Esophagus (tissue), 2 donors: ENCODE data around the gene DOCK2. TPM values are rescaled to one million over a fixed set of nuclear protein-coding genes. Genes with fewer than 3 reads are reported as not detected.

Source experiments
- H3K27ac ChIP-seq, 2 donors: one replicate each; pipeline ENCODE4 v1.5.1; 2013; ENCODE audit warnings: low read depth in 2 of 2, mild to moderate bottlenecking in 2 of 2, inconsistent platforms in 1 of 2, low read length in 1 of 2, moderate library complexity in 1 of 2
- H3K27me3 ChIP-seq, 2 donors: one replicate each; pipeline ENCODE4 v1.6.1; 2013; ENCODE audit warnings: low read length in 2 of 2, control low read depth in 1 of 2, mild to moderate bottlenecking in 1 of 2; ENCODE audit not compliant: insufficient read depth in 2 of 2, control insufficient read depth in 1 of 2
- H3K36me3 ChIP-seq, 2 donors: one replicate each; pipeline ENCODE4 v1.6.1; 2013; ENCODE audit warnings: low read length in 1 of 2; ENCODE audit not compliant: control insufficient read depth in 2 of 2, insufficient read depth in 2 of 2
- H3K4me1 ChIP-seq, 2 donors: one replicate each; pipeline ENCODE4 v1.6.1; 2013; ENCODE audit warnings: low read length in 1 of 2; ENCODE audit not compliant: control insufficient read depth in 2 of 2, insufficient read depth in 2 of 2
- H3K4me3 ChIP-seq, 2 donors: one replicate each; pipeline ENCODE4 v1.5.1; 2013; ENCODE audit warnings: low read length in 2 of 2, mild to moderate bottlenecking in 2 of 2, low read depth in 1 of 2, moderate library complexity in 1 of 2
- H3K9me3 ChIP-seq, 2 donors: one replicate each; pipeline ENCODE4 v1.6.1; 2013; ENCODE audit warnings: mild to moderate bottlenecking in 2 of 2, low read depth in 1 of 2, low read length in 1 of 2, moderate library complexity in 1 of 2; ENCODE audit not compliant: control insufficient read depth in 2 of 2, insufficient read depth in 1 of 2
- WGBS, 2 donors: extraction: QIAGEN DNeasy Blood & Tissue Kit; methylation state at CpG; one replicate each; pipeline ENCODE4 v1.1.7; 2013; 5-methylcytosine and 5-hydroxymethylcytosine counted together
- polyA plus RNA-seq, 2 donors: library from polyadenylated mRNA; stranded (reverse); fragments of 200-250 nt; gene quantifications; one replicate each; pipeline ENCODE4 v1.2.3, GENCODE V29; 2013
- donor health status: healthy with polysubstance abuse.
- donor health status: Bipolar disorder and iron deficiency.

The DOCK2 gene
- polyA plus RNA-seq, 2 donors, result 0.86 to 1.2 TPM

- WGBS, 2 donors, result 91% methylated on average over 1 of the region's 1 CpG
These were observed 69.0 kb downstream of the DOCK2 start for GRCh38 chr5:169706071-169706470.

GRCh38 chr5:169706758-169707450 is 69.8 kb downstream of the DOCK2 start:
- WGBS, 2 donors, result 72 to 76% methylated on average over 9 of the region's 9 CpGs
- Histone ChIP-seq H3K4me3 (no peak overlapping the region), H3K36me3 (no peaks in the 10 kb centered on the region), H3K9me3 (no peaks in the 10 kb centered on the region), H3K4me1 (no peaks in the 10 kb centered on the region), H3K27ac (no peak overlapping the region), H3K27me3 (no peaks in the 10 kb centered on the region)

More at GRCh38 chr5:169706071-169706470, 69.0 kb downstream of the DOCK2 start:
- H3K27me3 ChIP-seq, result no peaks in the 10 kb centered on the region
- H3K4me1 ChIP-seq, result no peaks in the 10 kb centered on the region
- H3K27ac ChIP-seq, result no peak overlapping the region
- H3K9me3 ChIP-seq, result no peaks in the 10 kb centered on the region
- H3K4me3 ChIP-seq, result no peak overlapping the region
- no peaks in the 10 kb centered on the region for H3K36me3 ChIP-seq

DNA sequence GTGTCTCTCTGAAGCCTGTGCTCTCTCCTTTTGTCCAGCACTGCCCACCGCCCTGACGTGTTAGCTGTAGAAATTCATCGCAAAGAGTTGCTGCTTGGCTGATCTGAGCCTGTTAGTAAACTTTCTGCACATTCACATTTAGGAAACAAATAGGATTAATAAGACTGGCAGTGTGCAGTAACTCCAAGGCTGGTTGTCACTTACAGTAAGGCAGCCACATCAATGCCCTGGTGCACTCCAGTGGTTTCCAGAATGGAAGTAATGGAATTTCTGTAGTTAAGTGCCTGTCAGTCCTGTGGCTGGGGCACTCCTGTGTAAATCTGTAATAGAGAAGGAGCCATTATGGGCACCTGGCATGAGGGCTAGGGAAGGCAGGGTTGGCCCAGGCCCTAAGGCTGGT is 70.6 kb downstream of the DOCK2 start:
- Histone ChIP-seq H3K4me3 (no peak overlapping the region), H3K9me3 (no peaks in the 10 kb centered on the region), H3K36me3 (no peaks in the 10 kb centered on the region), H3K27ac (no peak overlapping the region), H3K4me1 (no peaks in the 10 kb centered on the region), H3K27me3 (no peaks in the 10 kb centered on the region)
- WGBS, 2 donors, result 87 to 93% methylated on average over 3 of the region's 3 CpGs

DNA sequence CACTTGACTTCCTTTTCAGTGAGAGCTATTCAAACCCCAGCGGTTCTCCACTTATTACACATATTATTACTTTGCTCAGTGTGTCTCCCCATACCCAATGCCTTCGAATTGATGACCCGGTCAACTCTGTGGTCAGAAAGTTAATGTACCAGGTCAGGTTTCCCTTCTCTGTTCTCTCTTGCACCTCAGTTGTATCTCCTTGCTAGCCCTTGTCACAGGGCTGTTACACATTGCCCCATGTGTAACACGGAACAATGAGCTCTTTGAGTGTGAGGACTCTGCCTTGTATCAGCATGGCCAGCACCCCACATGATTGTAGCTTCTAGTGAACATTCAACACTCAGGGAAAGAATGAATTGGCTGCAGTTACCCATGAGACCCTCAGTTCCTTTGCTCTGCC is 73.6 kb downstream of the DOCK2 start:
- Histone ChIP-seq H3K36me3 (no peaks in the 10 kb centered on the region), H3K27me3 (no peaks in the 10 kb centered on the region), H3K4me3 (no peak overlapping the region), H3K4me1 (no peaks in the 10 kb centered on the region), H3K9me3 (no peaks in the 10 kb centered on the region), H3K27ac (no peak overlapping the region)
- WGBS, 2 donors, result 43 to 62% methylated on average over 4 of the region's 4 CpGs

DNA sequence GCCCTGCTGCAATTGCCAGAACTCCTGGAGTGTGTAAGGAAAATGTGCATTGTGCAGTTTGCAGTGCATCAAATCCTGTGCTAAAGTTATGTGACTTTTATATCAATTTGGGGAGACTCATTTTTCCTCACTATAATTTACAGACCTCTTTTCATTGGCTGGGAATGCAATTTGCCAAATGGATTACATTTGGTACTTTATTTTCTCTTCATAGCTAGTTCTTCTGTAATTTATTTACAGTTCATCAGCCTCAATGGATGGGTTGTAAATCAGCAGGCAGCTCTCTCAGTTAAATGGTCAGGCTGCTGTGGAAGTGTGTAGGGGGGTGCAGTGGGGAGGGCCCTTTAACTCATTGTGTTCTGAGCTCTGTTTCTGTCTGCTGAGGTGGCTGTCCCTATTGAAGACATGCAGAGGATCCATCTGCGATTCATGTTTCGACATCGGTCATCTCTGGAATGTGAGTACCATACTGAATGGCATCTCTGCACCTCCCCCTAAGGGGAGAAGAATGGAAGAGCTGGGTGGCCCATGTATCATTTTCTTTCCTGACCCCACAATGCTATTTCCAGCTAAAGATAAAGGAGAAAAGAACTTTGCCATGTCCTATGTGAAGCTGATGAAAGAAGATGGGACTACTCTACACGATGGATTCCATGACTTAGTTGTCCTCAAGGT is 74.6 kb downstream of the DOCK2 start:
- H3K4me3 ChIP-seq, result no peak overlapping the region

DNA sequence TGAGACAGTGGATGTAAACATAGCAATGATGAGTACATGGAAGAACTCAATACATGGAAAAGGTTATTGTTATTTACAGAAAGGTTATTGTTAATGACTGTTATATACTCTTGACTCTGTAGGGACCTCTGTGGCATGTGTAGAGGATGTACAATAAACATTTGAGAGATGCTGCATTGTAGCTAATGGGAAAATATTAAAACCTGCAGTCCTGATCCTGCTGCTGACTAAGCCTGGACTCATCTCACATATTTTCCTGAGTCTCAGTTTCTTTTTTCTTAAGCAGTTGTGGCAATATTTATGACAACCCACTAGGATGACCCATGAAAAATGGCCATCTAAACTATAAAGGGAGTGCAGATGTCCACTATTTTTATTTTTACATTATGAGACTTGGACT is 75.4 kb downstream of the DOCK2 start:
- Histone ChIP-seq H3K9me3 (no peaks in the 10 kb centered on the region), H3K27me3 (no peaks in the 10 kb centered on the region), H3K36me3 (no peaks in the 10 kb centered on the region), H3K27ac (no peak overlapping the region), H3K4me3 (no peak overlapping the region), H3K4me1 (no peaks in the 10 kb centered on the region)

More for the DNA sequence above, 74.6 kb downstream of the DOCK2 start:
- Histone ChIP-seq H3K4me1 (no peaks in the 10 kb centered on the region), H3K36me3 (no peaks in the 10 kb centered on the region), H3K27ac (no peak overlapping the region), H3K9me3 (no peaks in the 10 kb centered on the region), H3K27me3 (no peaks in the 10 kb centered on the region)
- WGBS, 2 donors, result 83 to 97% methylated on average over 4 of the region's 4 CpGs

GRCh38 chr5:169716287-169716686 is 79.2 kb downstream of the DOCK2 start:
- Histone ChIP-seq H3K36me3 (no peaks in the 10 kb centered on the region), H3K4me1 (no peaks in the 10 kb centered on the region), H3K4me3 (no peak overlapping the region), H3K9me3 (no peaks in the 10 kb centered on the region), H3K27ac (no peak overlapping the region), H3K27me3 (no peaks in the 10 kb centered on the region)
- WGBS, 2 donors, result 68 to 74% methylated on average over 1 of the region's 1 CpG

DNA sequence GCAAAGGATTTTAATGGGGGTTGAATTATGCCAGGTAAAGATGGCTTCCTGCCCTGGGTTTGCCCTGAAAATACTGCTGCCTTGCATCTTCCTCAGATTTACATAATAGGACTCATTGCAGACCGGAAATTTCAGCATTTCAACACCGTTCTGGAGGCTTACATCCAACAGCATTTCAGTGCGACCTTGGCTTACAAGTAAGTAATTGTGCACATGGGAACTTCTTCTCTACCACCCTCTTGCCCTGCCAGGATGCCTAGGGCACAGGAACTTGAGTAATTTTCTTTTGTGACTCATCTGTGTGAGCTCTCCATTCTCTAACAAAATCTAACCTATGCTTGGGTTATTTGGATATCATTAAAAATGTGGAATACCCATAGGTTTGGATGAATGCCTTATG is 80.2 kb downstream of the DOCK2 start:
- Histone ChIP-seq H3K9me3 (no peaks in the 10 kb centered on the region), H3K4me3 (no peak overlapping the region), H3K27me3 (no peaks in the 10 kb centered on the region), H3K36me3 (no peaks in the 10 kb centered on the region), H3K4me1 (no peaks in the 10 kb centered on the region), H3K27ac (no peak overlapping the region)
- 54 to 63% methylated on average over 3 of the region's 3 CpGs for WGBS, 2 donors

- H3K9me3 ChIP-seq, result no peaks in the 10 kb centered on the region
- H3K36me3 ChIP-seq, result peaks cover 0 to 5% of the 10 kb centered on the region in 2 donors
- no peak overlapping the region for H3K4me3 ChIP-seq
These were observed 82.6 kb downstream of the DOCK2 start for GRCh38 chr5:169719360-169720314.

More at GRCh38 chr5:169719360-169720314, 82.6 kb downstream of the DOCK2 start:
- Histone ChIP-seq H3K27me3 (no peaks in the 10 kb centered on the region), H3K4me1 (no peaks in the 10 kb centered on the region), H3K27ac (no peak overlapping the region)
- 71 to 74% methylated on average over 7 of the region's 7 CpGs for WGBS, 2 donors
